ENCODE data around the gene MYOM1.

DNA sequence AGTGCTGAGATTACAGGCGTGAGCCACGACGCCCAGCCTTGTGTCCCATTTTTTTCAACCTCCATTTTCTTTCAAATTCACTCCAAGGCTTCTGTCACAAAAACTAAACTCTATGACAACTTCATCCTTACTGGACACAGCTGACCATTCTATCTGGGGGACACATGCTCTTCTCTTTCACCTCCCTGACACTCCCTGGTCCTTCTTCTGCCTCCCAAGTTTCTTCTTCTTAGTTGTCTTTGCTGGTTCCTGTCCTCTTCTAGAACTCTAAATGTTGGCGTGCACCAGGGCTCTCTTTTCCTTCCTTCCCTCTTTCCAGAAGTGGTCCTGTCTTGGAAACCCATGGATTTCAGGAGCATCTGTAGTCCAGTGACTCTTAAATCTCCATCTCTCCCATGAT lies 166.7 kb downstream of the MYOM1 start:
- TF ChIP-seq, protein P1, sequence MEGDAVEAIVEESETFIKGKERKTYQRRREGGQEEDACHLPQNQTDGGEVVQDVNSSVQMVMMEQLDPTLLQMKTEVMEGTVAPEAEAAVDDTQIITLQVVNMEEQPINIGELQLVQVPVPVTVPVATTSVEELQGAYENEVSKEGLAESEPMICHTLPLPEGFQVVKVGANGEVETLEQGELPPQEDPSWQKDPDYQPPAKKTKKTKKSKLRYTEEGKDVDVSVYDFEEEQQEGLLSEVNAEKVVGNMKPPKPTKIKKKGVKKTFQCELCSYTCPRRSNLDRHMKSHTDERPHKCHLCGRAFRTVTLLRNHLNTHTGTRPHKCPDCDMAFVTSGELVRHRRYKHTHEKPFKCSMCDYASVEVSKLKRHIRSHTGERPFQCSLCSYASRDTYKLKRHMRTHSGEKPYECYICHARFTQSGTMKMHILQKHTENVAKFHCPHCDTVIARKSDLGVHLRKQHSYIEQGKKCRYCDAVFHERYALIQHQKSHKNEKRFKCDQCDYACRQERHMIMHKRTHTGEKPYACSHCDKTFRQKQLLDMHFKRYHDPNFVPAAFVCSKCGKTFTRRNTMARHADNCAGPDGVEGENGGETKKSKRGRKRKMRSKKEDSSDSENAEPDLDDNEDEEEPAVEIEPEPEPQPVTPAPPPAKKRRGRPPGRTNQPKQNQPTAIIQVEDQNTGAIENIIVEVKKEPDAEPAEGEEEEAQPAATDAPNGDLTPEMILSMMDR (conservative IDR thresholded peaks at IDR 0.05 in 1 of 2, IDR thresholded peaks at IDR 0.05 in 1 of 2; ENCODE audit: extremely low read depth in 1 of 2, insufficient read depth in 1 of 2, low read depth in 1 of 2, low read length in 2 of 2), result no peak
- no peak for TF ChIP-seq EZH2 (IDR thresholded peaks at IDR 0.05; ENCODE audit: borderline replicate concordance, low read length)

Measured in mammary epithelial cell (primary cell).